Measurements from ENCODE around the gene SNTG2.

The SNTG2 gene

DNA sequence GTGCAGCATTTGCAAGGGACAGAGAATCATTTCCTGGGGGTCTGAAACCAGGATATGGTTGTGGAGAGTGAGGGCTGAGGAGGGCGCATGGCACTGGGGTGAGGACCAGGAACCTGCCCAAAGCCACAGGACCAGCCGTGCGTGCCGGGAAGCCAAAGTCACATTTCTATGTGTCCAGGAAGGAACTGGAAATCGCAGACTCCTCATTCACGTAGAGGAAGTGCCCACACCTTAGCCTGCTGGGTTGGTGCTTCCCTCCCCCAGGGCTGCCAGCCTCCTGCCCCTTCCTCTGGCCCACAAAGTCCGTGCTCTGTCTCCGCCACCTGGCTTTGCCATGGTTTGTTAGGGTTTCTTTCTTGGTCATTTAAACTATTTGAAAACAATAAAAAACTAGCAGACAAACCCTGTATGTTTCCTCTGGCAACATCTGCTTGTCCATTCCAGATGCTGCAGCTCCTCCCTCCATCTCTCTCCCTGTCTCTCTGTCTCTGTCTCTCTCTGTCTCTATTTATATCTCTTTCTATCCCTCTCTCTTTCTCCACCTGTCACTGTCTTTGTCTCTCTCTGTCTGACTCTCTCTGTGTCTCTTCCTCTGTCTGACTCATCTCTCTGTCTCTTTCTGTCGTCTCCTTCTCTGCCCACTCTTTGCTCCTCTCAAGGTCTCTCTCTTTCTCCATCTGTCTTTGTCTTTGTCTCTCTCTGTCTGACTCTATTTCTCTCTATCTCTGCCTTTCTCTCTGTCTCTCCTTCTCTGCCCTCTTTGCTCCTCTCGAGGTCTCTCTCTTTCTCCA lies 299.4 kb downstream of the SNTG2 start:
- DNase-seq, result no peak

DNA sequence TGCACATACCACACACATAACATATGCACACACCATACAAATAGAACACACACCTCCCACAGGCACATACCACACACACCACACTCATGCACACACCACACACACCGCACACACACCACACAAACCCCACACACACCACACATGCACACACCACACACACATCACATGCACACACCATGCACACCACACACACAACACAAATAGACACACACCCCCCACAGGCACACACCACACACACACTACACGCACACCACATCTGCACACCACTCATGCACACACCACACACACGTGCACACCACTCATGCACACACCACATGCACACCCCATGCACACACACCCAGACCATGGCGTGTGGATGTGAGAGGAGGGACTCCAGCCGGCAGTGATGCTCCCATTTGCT lies 300.9 kb downstream of the SNTG2 start:
- no peak for DNase-seq

DNA sequence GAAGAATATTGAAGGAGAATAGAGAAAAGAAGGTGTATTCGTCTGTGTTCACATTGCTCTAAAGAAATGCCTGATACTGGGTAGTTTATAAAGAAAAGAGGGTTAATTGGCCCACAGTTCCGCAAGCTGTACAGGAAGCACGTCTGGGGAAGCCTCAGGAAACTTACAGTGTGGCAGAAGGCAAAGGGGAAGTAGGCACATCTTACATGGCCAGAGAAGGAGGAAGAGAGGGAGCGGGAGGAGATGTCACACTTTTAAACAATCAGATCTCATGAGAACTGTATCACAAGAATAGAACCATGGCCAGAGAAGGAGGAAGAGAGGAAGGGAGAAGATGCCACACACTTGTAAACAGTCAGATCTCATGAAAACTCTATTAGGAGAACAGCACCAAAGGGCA lies 303.0 kb downstream of the SNTG2 start:
- DNase-seq, result no peak

DNA sequence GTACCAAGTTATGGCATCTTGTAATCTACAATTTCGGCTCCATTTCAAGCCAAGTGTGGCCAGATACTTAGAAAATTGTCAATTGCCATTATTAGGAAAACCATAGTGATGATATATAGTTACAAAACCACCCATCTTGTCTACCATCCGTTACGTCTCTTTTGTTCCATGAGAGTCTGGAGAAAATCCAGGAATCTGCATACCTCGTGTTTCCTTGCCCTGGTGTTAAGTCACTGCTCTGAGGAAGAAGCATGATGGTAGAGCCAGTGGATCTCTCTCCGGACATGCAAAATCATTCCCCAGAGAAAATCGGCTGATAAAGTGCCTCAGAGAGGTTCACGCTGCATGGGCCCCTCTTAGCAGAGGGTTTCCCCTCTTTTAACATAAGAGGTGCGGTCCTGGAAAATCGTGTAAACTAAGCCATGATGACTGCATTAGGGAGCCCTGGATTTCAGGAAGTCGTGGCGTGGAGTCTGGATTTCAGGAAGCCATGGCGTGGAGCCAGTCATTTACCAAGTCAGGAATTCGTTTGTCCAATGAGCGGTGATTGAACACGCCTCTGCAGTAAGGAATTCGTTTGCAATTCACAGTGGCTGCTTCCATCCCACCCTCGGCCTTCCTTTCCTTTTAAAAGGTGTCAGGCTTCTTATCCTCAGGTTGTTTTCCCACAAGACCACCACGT lies 304.2 kb downstream of the SNTG2 start:
- DNase-seq, result no peak

DNA sequence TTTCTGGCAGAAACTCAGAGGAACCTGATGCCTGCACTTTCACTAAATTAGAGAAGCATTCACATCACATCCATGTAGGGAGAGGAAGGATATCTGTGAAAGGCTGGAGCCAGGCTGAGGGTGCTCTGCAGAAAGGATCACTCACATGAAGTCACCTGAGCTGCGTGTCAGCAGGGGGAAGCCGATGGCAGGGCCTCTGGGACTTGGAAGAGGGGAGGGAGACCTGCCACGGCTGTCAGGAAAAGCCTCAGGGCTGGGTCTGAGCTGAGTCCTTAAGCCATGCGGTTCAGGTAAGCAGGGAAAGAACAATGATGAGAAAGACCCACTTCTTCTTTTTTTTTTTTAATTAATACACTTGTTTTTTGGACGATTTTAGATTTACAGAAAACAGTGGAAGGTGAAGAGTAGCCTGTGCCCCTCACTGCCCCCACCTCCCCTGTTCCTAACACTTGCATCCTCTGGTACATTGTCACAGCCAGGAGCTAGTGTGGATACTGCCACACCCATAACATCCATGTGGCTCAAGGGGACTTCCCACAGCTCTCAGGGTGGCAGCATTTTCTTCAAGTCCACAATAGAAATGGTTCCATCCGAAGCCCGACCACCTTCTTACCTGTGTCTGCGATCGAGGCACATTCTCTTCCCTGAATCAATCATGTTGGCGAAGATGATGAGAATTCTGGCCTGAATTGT lies 306.1 kb downstream of the SNTG2 start:
- DNase-seq, result no peak

DNA sequence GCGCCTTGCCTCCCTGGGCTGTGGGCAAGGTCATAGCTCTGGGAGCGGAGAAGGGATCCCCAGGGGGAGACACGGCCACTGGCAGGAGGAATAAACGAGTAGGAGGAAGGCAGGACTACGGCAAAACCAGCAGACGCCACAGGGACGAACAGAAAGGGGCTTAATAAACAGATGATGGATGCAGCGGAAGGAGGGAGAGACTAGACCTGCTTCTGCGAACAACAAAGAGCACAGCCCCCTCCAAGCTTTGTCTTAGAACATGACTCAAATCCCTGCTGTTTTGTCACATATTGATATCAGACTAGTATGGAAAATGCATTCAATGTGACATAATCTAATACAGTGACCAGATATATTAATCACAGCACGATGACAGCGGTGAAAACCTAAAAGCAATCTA lies 306.7 kb downstream of the SNTG2 start:
- DNase-seq, result no peak

DNA sequence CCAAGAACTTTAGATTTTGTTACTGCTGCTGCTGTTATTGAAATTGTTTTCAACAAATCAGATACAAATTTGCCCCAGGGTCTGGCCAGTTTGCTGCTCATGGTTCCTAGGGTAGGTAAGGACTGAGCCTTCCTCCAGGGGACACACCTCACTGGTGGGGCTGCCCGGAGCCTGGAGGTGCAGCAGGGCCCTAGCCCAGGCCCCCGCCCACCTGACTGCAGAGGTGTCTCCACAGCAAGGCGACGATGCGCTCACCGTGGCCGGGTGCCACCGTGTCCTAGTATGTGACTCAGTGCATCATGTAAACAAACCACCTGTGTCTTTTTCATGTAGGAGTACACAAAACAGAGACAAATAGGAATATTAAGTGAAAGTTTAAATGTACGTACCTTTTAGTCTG lies 309.1 kb downstream of the SNTG2 start:
- DNase-seq, result no peak

DNA sequence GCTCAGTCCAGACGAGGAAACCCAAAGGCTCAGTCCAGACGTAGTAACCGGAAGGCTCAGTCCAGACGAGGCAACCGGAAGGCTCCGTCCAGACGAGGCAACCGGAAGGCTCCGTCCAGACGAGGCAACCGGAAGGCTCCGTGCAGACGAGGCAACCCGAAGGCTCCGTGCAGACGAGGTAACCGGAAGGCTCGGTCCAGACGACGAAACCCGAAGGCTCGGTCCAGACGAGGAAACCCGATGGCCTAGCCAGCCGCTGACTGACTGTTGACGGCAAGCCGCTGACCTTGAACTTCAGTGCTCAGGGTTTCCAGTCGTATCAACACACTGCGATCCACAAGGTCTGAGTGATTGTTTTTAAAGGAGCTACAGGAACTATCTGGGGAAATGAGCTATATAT lies 312.0 kb downstream of the SNTG2 start:
- no peak for DNase-seq

DNA sequence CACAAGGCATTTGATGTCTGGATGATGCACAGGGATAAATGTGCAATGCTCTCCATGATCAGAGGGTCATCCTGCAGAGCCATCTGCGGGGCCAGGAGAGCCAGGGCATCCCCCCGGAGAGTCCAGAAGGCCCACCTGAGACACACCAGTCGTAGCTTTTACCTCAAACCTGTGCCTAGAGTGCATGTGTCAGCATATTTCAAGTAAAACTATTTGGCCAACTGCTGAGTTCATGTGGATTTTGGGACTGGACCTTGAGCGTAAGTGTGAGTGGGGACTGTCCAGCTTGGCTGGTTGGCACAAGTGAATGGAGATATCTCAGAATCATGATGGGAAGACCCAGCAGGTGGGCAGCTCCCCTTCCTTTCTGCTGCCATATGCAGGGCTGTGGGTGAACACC lies 314.8 kb downstream of the SNTG2 start:
- DNase-seq, result no peak

DNA sequence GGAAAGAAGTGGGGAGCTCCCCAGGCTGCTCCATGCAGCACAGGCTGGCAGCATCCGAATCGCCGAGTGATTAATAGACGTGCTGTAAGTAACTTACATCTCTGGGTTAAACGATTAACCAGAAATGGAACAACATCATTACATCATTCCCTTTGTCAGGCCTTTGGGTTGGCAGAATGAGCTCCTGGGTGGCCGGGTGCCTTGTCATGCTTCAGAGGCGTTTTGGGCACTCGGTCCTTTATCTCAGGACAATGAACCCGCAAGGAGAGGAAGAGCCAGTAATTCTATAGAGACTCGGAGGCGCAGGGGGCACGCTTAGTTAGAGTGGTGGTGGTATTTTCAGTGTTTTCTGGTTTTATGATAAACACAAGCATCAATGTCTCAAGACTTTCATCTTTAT lies 315.7 kb downstream of the SNTG2 start:
- no peak for DNase-seq

DNA sequence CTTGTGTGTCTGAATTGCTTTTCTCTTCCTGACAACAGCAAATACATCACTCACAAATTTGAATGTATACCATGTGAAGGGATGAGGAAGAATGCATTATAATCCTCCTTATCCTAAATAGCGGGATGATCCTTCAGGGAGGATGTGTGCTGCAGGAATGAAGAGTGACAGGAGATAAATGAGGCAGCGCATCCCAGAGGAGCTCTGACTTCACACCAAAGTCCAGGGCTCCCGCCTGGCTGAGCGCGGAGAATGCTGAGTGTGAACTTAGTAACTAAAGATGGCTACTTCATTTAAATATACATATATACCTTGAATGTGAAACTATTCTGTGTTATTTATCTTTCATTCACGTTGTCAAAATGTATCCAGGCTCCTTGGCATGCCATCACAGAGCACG lies 317.4 kb downstream of the SNTG2 start:
- no peak for DNase-seq

DNA sequence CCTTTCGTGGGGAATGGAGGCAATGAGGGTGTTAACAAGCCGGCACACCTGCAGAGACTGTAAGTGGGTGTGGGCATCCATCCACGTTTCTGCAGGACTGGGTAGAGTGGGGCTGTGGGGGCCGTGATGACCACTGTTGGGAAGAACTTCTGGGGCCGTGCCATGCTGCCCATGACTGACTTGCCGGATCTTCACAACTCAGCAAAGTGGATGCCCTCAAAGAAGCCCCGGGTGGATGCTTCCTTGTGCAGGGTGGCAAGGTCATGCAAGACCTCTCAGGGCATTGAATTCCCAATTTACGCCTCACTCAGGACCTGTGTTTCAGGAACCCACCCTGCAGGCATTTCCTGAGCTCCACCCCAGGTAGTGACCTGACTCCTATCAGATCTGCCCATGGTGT lies 319.2 kb downstream of the SNTG2 start:
- DNase-seq, result no peak

DNA sequence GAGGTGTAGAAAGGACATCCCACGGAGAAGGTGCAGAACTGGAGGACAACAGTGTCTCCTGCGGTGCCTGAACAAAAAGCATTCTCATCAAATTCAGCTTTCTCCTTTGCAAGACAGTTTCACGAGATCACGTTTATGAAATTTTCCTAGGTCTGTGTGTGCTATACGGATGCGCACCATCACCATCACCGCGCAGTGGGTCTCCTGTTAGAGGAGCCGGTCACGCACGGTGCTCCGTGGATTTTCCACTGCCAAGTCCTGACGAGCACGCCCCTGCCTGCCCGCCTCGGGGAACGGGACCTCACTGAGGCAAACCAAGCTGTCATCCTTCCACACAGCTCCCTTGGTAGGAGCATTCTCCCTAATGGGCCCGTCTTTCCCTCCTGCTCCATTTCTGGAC lies 322.2 kb downstream of the SNTG2 start:
- DNase-seq, result no peak

DNA sequence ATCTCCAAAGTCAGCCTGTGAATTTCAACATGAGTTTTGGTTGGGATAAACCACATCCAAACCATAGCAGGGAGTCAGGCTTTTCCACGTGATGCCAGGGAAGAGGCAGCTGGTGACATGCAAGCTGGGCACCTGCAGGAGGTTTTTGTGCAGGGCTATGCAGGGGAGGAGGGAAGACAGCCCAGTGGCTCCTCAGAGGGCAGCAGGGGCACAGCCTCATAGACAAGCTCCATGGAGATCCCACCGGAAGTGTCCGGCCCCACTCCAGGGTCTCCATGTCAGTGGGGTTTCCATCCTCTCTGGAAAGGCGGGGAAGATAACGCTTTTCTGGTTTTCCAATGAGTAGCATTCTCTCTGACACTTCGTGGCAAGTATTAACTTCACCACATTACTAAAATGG lies 327.0 kb downstream of the SNTG2 start:
- DNase-seq, result no peak

DNA sequence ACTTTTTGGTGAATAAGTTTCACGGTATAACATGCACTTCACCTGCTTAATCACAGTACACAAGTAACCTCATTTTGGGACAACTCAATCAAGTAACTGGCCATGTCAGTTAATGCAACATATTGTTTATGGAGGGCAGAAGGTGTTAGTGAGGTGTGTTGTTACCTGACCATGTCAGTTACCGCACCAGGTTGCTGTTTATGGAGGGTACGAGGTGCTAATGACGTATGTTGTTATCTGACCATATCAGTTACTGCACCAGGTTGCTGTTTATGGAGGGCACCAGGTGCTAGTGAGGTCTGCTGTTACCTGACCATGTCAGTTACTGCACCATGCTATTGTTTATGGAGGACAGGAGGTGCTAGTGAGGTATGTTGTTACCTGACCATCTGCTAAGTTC lies 327.5 kb downstream of the SNTG2 start:
- DNase-seq, result no peak

DNA sequence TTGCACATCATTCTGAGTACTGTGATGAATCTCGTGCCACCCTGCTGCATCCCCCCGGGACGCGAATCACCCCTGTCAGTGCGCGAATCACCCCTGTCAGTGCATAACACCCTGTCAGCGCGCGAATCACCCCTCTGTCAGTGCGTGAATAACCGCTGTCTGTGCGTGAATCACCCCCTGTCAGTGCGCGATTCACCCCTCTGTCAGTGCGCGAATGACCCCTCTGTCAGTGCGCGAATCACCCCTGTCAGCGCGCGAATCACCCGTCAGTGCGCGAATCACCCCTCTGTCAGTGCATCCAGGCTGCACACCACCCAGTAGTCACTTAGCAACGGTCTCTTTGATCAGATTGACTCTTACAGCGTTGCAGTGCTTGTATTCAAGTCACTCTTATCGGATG lies 328.2 kb downstream of the SNTG2 start:
- no peak for DNase-seq

DNA sequence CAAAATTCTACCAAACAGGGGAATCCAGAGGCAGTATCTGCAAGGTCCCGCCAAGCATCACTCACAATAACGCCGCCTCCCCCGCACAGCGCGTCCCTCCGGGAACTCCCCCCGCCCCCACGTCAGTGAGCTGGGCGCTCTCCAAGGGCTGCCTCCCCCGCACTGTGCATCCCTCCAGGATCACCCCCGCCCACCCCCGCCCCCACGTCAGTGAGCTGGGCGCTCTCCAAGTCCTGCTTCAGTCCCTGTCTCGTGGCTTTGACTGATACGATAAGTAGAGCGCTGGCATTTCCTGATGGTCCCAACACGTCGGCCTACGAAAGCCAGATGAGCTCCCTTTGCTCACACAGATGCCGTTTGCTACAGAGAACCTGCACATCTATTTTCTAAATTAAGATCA lies 331.9 kb downstream of the SNTG2 start:
- no peak for DNase-seq

DNA sequence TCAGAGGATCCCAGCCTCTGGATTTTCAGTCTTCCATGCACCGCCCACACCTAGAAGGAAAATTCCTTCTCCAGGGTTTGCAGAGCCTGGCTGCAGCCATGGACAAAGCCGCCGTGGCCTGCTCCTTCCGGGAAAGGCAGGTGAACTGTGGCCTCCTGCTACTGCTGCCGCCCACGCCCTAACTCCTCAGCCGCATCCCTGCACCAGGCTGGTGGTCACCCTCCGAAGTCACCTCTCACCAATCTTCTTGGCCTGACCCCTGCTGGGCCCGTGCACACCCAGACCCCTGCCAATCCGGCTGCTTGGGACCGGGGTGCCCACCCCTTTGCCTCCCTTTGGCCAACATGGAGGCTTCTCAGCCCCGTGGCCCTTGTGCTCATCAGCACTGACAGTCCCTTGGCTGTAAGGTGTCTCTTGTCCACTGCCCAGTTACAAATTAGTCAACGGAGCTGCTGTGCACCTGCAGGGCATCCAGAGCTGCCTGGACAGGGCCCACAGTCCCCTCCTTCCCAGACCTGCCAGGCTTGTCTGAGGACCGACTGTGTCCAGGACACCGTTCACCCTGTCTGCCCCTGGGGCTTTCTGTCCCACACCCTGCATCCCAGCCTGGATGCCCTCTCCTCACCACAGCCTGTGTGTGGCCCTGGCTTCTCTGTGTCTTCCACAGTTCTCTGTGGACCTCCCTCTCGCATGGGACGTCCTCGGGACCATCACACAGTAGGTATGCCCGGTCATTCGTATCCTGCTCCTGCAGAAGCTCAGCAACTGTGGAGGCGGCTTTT lies 332.6 kb downstream of the SNTG2 start:
- DNase-seq, result no peak

DNA sequence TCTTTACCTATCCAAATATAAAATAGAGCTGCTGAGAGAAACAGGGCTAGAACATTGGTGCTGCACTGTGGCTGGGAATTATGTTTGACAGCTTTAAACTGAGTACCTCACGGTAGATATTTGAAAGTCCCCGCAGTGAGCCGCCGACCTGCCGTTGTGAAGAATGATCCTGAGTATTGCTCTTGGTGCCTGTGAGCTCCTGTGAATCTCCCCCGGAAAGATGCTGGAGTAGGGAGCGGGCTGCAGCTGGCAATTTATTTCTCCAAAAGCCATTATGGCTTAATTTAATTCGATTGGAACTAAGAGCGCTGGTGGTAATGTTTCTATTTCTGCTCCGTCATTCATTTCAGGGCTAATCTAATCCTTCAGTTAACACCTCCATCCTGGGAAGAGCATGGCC lies 333.2 kb downstream of the SNTG2 start:
- DNase-seq, result no peak

DNA sequence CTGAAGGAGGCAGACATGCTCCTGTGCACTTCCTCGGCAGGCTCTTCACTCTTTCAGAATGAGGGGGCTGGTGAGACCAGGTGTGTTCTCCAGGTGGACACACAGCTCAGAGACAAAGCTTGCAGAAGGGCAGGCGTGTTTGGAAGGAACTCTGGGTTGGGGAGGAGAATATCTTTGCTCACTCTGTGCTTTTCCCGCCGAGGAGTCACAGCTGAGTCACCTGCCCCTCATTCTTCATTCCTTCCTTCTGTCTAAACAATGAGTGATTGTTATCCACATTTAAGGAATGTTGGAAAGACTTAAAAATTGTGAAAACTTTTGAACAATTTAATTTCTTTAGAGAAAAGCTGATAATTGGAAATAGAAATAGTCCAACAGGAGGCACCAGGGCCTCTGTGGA lies 336.3 kb downstream of the SNTG2 start:
- no peak for DNase-seq

DNA sequence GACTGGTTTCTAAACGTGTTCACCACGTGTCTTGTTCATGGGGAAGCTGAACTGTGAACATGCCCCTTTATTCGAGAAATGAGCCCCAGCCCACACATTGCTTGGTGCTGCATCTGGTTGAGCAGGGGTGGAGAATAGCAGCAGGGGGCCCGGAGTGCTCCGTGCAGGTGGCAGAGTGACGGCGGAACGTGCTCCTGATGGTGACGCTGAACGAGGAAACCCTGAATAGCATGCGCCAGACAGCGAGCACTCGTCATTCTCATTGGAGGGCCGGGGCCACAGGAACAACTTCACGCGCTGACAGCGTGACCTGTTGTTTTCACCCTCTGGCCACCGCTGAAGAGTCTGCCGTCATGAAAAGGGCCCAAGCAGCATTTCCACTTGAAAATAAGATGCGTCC lies 336.8 kb downstream of the SNTG2 start:
- no peak for DNase-seq

DNA sequence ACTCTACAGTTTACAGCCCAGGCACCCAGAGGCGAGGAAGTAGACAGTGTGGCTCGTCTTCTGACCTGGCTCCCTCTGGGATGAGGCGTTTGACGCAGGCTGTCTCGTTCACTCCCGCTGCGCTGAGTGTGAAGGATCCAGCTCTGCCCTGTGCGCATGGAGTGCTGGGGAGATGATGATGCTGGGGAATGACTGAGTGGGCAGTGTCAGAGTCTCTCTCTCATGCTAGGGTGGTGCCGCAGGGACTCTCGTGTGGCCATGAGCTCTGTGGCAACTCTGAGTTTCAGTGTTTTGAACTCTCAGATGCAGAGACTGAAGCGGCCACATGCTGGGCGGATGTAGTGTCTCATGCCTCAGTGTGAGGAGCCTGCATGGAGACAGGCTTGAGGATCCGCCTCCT lies 344.3 kb downstream of the SNTG2 start:
- DNase-seq, result no peak

DNA sequence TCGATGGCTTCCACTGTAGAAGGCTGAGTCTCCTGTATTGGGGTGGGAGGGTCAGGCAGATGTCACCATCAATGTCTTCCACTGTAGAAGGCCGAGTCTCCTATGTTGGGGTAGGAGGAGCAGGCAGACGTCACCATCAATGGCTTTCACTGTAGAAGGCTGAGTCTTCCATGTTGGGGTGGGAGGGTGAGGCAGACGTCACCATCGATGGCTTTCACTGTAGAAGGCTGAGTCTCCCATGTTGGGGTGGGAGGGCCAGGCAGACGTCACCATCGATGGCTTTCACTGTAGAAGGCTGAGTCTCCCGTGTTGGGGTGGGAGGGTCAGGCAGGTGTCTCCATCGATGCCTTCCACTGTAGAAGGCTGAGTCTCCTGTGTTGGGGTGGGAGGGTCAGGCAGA lies 345.1 kb downstream of the SNTG2 start:
- no peak for DNase-seq
